GM21528 (cell line): Measurements from ENCODE around the gene PDLIM5.

ENCODE experiments used
- ATAC-seq: cut with Tn5 transposase; IDR thresholded peaks from one replicate; pipeline ENCODE4 v1.9.1; 2021; ENCODE audit warnings: mild to moderate bottlenecking, moderate library complexity; ENCODE audit not compliant: unreplicated experiment, low FRiP score

The PDLIM5 gene

GRCh38 chr4:94673961-94674360 lies 222.2 kb downstream of the PDLIM5 start:
- ATAC-seq: no peak

- ATAC-seq: no peak
Observed at GRCh38 chr4:94676970-94677369, 225.2 kb downstream of the PDLIM5 start.

GRCh38 chr4:94678896-94679295 lies 227.2 kb downstream of the PDLIM5 start:
- no peak for ATAC-seq

- no peak for ATAC-seq
Observed at GRCh38 chr4:94680176-94680862, 228.6 kb downstream of the PDLIM5 start.

GRCh38 chr4:94686086-94686485 lies 234.3 kb downstream of the PDLIM5 start:
- ATAC-seq: no peak

GRCh38 chr4:94689155-94689860 lies 237.6 kb downstream of the PDLIM5 start:
- ATAC-seq: no peak

GRCh38 chr4:94690851-94691254 lies 239.1 kb downstream of the PDLIM5 start:
- ATAC-seq: no peak

GRCh38 chr4:94691552-94691951 lies 239.8 kb downstream of the PDLIM5 start:
- no peak for ATAC-seq

GRCh38 chr4:94695384-94695783 lies 243.6 kb downstream of the PDLIM5 start:
- no peak for ATAC-seq

GRCh38 chr4:94698187-94698586 lies 246.4 kb downstream of the PDLIM5 start:
- no peak for ATAC-seq

- no peak for ATAC-seq
Observed at GRCh38 chr4:94700298-94700697, 248.6 kb downstream of the PDLIM5 start.

GRCh38 chr4:94701631-94702300 lies 250.0 kb downstream of the PDLIM5 start:
- ATAC-seq: no peak

- no peak for ATAC-seq
Observed at GRCh38 chr4:94711635-94712034, 259.9 kb downstream of the PDLIM5 start.

GRCh38 chr4:94714365-94715160 lies 262.8 kb downstream of the PDLIM5 start:
- ATAC-seq: no peak

- ATAC-seq: no peak
Observed at GRCh38 chr4:94715726-94716125, 264.0 kb downstream of the PDLIM5 start.
